Activated CD4-positive, alpha-beta T cell treated with anti-CD3 and anti-CD28 coated beads, Interleukin-2, Interleukin-6, amounts not matched to agents 100 ng/mL and 50 ng/mL, durations not matched to agents 16 hours and 8 hours (primary cell): ENCODE data around the gene CISD3.

Source experiments
- DNase-seq: peaks from one replicate; pipeline ENCODE4 v3.0.0-alpha.2; 2020

The CISD3 gene

GRCh38 chr17:38783227-38783626 is 53.1 kb downstream of the CISD3 start:
- no peak for DNase-seq
